Liver (tissue), 9 donors: Measurements from ENCODE around the gene B9D1. TPM values are rescaled to one million over a fixed set of nuclear protein-coding genes. Genes with fewer than 3 reads are reported as not detected.

Source experiments
- DNase-seq: peaks from one replicate; pipeline ENCODE4 v3.0.0-alpha.2; 2017; ENCODE audit warnings: low spot score
- H3K27ac ChIP-seq, 2 donors: one replicate each; pipeline ENCODE4 v1.7.0; 2013; ENCODE audit warnings: inconsistent platforms in 2 of 2, low read length in 2 of 2, control low read depth in 1 of 2, low read depth in 1 of 2, mild to moderate bottlenecking in 1 of 2
- H3K27me3 ChIP-seq, 4 donors: one replicate each; pipeline versions ENCODE4 v1.6.1 to v1.7.0; 2013; ENCODE audit warnings: low read length in 3 of 4, inconsistent platforms in 1 of 4, mild to moderate bottlenecking in 1 of 4, moderate library complexity in 1 of 4; ENCODE audit not compliant: control insufficient read depth in 4 of 4, insufficient read depth in 4 of 4
- H3K36me3 ChIP-seq, 4 donors: one replicate each; pipeline versions ENCODE4 v1.6.1 to v1.7.0; 2013; ENCODE audit warnings: low read length in 3 of 4, mild to moderate bottlenecking in 3 of 4, low read depth in 1 of 4, moderate library complexity in 1 of 4; ENCODE audit not compliant: control insufficient read depth in 4 of 4, insufficient read depth in 3 of 4
- H3K4me1 ChIP-seq, 4 donors: one replicate each; pipeline versions ENCODE4 v1.6.1 to v1.7.0; 2013; ENCODE audit warnings: low read length in 3 of 4, mild to moderate bottlenecking in 3 of 4, moderate library complexity in 1 of 4; ENCODE audit not compliant: control insufficient read depth in 4 of 4, insufficient read depth in 4 of 4
- H3K4me3 ChIP-seq, 3 donors: one replicate each; pipeline versions ENCODE4 v1.6.1 to v1.7.0; 2013; ENCODE audit warnings: low read length in 3 of 3, control low read depth in 1 of 3, low read depth in 1 of 3, mild to moderate bottlenecking in 1 of 3
- H3K9ac ChIP-seq, 2 donors: one replicate each; pipeline ENCODE4 v1.7.0; 2013; ENCODE audit warnings: low read length in 2 of 2, mild to moderate bottlenecking in 2 of 2, moderate library complexity in 2 of 2, control low read depth in 1 of 2, low read depth in 1 of 2
- H3K9me3 ChIP-seq, 4 donors: one replicate each; pipeline versions ENCODE4 v1.6.1 to v1.7.0; 2013; ENCODE audit warnings: low read length in 3 of 4; ENCODE audit not compliant: control insufficient read depth in 4 of 4
- EGR1 ChIP-seq, 2 donors: IDR thresholded peaks; 2 replicates each; pipeline ENCODE4 v1.6.1; 2016 to 2018; ENCODE audit warnings: antibody characterized with exemption in 2 of 2, low read depth in 2 of 2
- FOXA1 ChIP-seq: IDR thresholded peaks from 2 replicates; pipeline ENCODE4 v1.6.1; 2016; ENCODE audit warnings: antibody characterized with exemption
- FOXA2 ChIP-seq: IDR thresholded peaks from 2 replicates; pipeline ENCODE4 v1.6.1; 2016; ENCODE audit warnings: antibody characterized with exemption
- GABPA ChIP-seq, 2 donors: IDR thresholded peaks in 1 of 2; conservative IDR thresholded peaks in 1 of 2; 2 replicates each; pipeline ENCODE4 v1.6.1; 2016; ENCODE audit warnings: antibody characterized with exemption in 2 of 2, mild to moderate bottlenecking in 1 of 2, moderate library complexity in 1 of 2
- HNF4A ChIP-seq, 2 donors: conservative IDR thresholded peaks; 2 replicates each; pipeline ENCODE4 v1.6.1; 2016; ENCODE audit warnings: antibody characterized with exemption in 2 of 2, mild to moderate bottlenecking in 2 of 2
- HNF4G ChIP-seq: IDR thresholded peaks from 2 replicates; pipeline ENCODE4 v1.6.1; 2016; ENCODE audit warnings: antibody characterized with exemption
- JUND ChIP-seq, 2 donors: IDR thresholded peaks; 2 replicates each; pipeline ENCODE4 v1.6.1; 2016; ENCODE audit warnings: antibody characterized with exemption in 2 of 2
- NR2F2 ChIP-seq: IDR thresholded peaks from 2 replicates; pipeline ENCODE4 v1.6.1; 2016; ENCODE audit warnings: antibody characterized with exemption
- RAD21 ChIP-seq, 2 donors: IDR thresholded peaks; 2 replicates each; pipeline ENCODE4 v1.6.1; 2016; ENCODE audit warnings: antibody characterized with exemption in 2 of 2, mild to moderate bottlenecking in 2 of 2
- RXRA ChIP-seq, 2 donors: IDR thresholded peaks; 2 replicates each; pipeline ENCODE4 v1.6.1; 2017 to 2018; ENCODE audit warnings: antibody characterized with exemption in 2 of 2, mild to moderate bottlenecking in 1 of 2
- SP1 ChIP-seq: IDR thresholded peaks from 2 replicates; pipeline ENCODE4 v1.6.1; 2018; ENCODE audit warnings: antibody characterized with exemption, mild to moderate bottlenecking
- TAF1 ChIP-seq: conservative IDR thresholded peaks from 2 replicates; pipeline ENCODE4 v1.6.1; 2016; ENCODE audit warnings: antibody characterized with exemption, mild to moderate bottlenecking
- YY1 ChIP-seq: IDR thresholded peaks from 2 replicates; pipeline ENCODE4 v1.6.1; 2016; ENCODE audit warnings: antibody characterized with exemption, mild to moderate bottlenecking
- WGBS: extraction: QIAGEN DNeasy Blood & Tissue Kit; methylation state at CpG from one replicate; pipeline ENCODE4 v1.1.7; 2013; 5-methylcytosine and 5-hydroxymethylcytosine counted together
- polyA plus RNA-seq, 2 donors: library from polyadenylated mRNA; stranded (reverse) in 1 of 2; unstranded in 1 of 2; fragments of 200-250 nt in 1 of 2; fragments of >200 nt in 1 of 2; fragmentation: Nextera tagmentation in 1 of 2; extraction: Ambion mirVana in 1 of 2; gene quantifications; one replicate each; pipeline versions ENCODE4 v1.2.1 to v1.2.3, GENCODE V29; 2013 to 2015
- total RNA-seq, 2 donors: library from RNA; depleted of rRNA; stranded (reverse); fragments of >200 nt; gene quantifications; one replicate each; pipeline ENCODE4 v1.2.3, GENCODE V29; 2014
- TF ChIP-seq, protein P1 (sequence below): IDR thresholded peaks from 2 replicates; pipeline ENCODE4 v1.6.1; 2016; ENCODE audit warnings: antibody characterized with exemption
- TF ChIP-seq, protein P2 (sequence below): IDR thresholded peaks from 2 replicates; pipeline ENCODE4 v1.6.1; 2016; ENCODE audit warnings: antibody characterized with exemption
- TF ChIP-seq, protein P3 (sequence below): fragments of 150-350 bp; IDR thresholded peaks from 2 replicates; pipeline ENCODE4 v1.5.1; 2017; ENCODE audit warnings: improper control_type of control experiment, low read depth, low read length; ENCODE audit not compliant: missing input control
- TF ChIP-seq, protein P4 (sequence below): IDR thresholded peaks from 2 replicates; pipeline ENCODE4 v1.6.1; 2016; ENCODE audit warnings: antibody characterized with exemption
- TF ChIP-seq, protein P5 (sequence below): IDR thresholded peaks from 2 replicates; pipeline ENCODE4 v1.6.1; 2016; ENCODE audit warnings: antibody characterized with exemption, mild to moderate bottlenecking
- donor health status: healthy.
- donor health status: healthy.
- donor health status: healthy.
- donor health status: healthy.
- donor health status: healthy.

B9D1 gene
- total and polyA plus RNA-seq, 4 donors, result 8.4 to 22.0 (median 10.8) TPM

DNA sequence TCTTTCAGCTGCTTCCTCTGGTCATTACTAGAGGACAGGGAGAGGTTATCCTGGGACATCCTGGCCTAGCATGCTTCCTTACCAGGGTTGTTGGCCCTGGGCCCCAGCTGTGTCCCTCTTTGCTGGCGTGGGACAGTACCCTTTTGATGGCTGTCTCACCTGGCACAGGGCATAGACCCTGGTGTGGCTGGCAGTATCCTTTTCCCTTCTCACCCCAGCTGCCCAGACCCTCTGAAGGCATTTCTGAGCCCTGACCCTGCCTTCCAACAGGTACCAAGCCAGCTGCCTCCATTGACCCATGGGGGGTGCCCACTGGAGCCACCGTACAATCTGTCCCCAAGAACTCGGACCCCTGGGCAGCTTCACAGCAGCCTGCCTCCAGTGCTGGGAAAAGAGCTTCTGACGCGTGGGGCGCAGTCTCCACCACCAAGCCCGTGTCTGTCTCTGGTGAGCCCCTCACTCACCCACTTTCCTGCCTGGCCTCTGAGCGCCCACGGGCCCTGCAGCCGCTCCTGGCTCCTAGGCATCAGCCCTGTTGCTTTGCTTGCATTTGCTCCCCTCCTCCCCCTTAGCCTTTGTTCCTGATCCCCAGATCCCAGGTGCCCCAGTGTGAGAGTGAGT, 34.0 kb downstream of the B9D1 start:
- Histone ChIP-seq H3K36me3 (peaks cover 0 to 3% (median 0%) of the 10 kb centered on the region in 4 donors), H3K9ac (no peak overlapping the region)
- WGBS, result 96% methylated on average over 10 of the region's 10 CpGs

More for the DNA sequence above, 34.0 kb downstream of the B9D1 start:
- H3K4me1 ChIP-seq, result no peaks in the 10 kb centered on the region
- H3K27ac ChIP-seq, result no peak overlapping the region
- H3K4me3 ChIP-seq, result no peak overlapping the region
- TF ChIP-seq HNF4A (conservative IDR thresholded peaks at IDR 0.05) (no peak), HNF4G (no peak), FOXA2 (no peak), FOXA1 (no peak), SP1 (no peak), NR2F2 (no peak), GABPA (IDR thresholded peaks at IDR 0.05 in 1 of 2, conservative IDR thresholded peaks at IDR 0.05 in 1 of 2) (no peak), TAF1 (no peak), JUND (IDR thresholded peaks at IDR 0.05) (no peak), YY1 (no peak), RXRA (IDR thresholded peaks at IDR 0.05) (no peak), EGR1 (IDR thresholded peaks at IDR 0.05; ENCODE audit: low read depth in 2 of 2) (no peak), RAD21 (IDR thresholded peaks at IDR 0.05) (no peak)
- TF ChIP-seq, protein P1, sequence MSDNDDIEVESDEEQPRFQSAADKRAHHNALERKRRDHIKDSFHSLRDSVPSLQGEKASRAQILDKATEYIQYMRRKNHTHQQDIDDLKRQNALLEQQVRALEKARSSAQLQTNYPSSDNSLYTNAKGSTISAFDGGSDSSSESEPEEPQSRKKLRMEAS, result no peak
- TF ChIP-seq, protein P2, sequence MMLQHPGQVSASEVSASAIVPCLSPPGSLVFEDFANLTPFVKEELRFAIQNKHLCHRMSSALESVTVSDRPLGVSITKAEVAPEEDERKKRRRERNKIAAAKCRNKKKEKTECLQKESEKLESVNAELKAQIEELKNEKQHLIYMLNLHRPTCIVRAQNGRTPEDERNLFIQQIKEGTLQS, result no peak
- TF ChIP-seq, protein P3, sequence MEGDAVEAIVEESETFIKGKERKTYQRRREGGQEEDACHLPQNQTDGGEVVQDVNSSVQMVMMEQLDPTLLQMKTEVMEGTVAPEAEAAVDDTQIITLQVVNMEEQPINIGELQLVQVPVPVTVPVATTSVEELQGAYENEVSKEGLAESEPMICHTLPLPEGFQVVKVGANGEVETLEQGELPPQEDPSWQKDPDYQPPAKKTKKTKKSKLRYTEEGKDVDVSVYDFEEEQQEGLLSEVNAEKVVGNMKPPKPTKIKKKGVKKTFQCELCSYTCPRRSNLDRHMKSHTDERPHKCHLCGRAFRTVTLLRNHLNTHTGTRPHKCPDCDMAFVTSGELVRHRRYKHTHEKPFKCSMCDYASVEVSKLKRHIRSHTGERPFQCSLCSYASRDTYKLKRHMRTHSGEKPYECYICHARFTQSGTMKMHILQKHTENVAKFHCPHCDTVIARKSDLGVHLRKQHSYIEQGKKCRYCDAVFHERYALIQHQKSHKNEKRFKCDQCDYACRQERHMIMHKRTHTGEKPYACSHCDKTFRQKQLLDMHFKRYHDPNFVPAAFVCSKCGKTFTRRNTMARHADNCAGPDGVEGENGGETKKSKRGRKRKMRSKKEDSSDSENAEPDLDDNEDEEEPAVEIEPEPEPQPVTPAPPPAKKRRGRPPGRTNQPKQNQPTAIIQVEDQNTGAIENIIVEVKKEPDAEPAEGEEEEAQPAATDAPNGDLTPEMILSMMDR, result no peak
- TF ChIP-seq, protein P4, sequence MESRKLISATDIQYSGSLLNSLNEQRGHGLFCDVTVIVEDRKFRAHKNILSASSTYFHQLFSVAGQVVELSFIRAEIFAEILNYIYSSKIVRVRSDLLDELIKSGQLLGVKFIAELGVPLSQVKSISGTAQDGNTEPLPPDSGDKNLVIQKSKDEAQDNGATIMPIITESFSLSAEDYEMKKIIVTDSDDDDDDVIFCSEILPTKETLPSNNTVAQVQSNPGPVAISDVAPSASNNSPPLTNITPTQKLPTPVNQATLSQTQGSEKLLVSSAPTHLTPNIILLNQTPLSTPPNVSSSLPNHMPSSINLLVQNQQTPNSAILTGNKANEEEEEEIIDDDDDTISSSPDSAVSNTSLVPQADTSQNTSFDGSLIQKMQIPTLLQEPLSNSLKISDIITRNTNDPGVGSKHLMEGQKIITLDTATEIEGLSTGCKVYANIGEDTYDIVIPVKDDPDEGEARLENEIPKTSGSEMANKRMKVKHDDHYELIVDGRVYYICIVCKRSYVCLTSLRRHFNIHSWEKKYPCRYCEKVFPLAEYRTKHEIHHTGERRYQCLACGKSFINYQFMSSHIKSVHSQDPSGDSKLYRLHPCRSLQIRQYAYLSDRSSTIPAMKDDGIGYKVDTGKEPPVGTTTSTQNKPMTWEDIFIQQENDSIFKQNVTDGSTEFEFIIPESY, result no peak
- TF ChIP-seq, protein P5, sequence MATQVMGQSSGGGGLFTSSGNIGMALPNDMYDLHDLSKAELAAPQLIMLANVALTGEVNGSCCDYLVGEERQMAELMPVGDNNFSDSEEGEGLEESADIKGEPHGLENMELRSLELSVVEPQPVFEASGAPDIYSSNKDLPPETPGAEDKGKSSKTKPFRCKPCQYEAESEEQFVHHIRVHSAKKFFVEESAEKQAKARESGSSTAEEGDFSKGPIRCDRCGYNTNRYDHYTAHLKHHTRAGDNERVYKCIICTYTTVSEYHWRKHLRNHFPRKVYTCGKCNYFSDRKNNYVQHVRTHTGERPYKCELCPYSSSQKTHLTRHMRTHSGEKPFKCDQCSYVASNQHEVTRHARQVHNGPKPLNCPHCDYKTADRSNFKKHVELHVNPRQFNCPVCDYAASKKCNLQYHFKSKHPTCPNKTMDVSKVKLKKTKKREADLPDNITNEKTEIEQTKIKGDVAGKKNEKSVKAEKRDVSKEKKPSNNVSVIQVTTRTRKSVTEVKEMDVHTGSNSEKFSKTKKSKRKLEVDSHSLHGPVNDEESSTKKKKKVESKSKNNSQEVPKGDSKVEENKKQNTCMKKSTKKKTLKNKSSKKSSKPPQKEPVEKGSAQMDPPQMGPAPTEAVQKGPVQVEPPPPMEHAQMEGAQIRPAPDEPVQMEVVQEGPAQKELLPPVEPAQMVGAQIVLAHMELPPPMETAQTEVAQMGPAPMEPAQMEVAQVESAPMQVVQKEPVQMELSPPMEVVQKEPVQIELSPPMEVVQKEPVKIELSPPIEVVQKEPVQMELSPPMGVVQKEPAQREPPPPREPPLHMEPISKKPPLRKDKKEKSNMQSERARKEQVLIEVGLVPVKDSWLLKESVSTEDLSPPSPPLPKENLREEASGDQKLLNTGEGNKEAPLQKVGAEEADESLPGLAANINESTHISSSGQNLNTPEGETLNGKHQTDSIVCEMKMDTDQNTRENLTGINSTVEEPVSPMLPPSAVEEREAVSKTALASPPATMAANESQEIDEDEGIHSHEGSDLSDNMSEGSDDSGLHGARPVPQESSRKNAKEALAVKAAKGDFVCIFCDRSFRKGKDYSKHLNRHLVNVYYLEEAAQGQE, result no peak
- H3K9me3 ChIP-seq, result peaks cover 0 to 4% (median 0%) of the 10 kb centered on the region in 4 donors
- no peak for DNase-seq
- H3K27me3 ChIP-seq, result no peaks in the 10 kb centered on the region
